ENCODE results near the gene SACM1L.

GRCh38 chr3:45730409-45731154, 41.4 kb downstream of the SACM1L start:
- TF ChIP-seq CTCF (IDR thresholded peaks at IDR 0.05) (no peak), POLR2A (IDR thresholded peaks at IDR 0.05) (no peak)

All from tibial nerve (tissue), 3 donors.